Astrocyte (in vitro differentiated cells and primary cell): Measurements from ENCODE around the gene MMP12. TPM values are rescaled to one million over a fixed set of nuclear protein-coding genes. Genes with fewer than 3 reads are reported as not detected.

ENCODE experiments used
- DNase-seq: peaks from one replicate; pipeline ENCODE4 v3.0.0-alpha.2; 2010; ENCODE audit warnings: low read depth
- FAIRE-seq: peaks from 2 replicates; lab custom pipeline; 2011; peaks lifted over from hg19 to GRCh38; lab: Jason Lieb, UNC
- H2AFZ ChIP-seq: 2 replicates; pipeline ENCODE4 v1.6.0; 2012; ENCODE audit warnings: low read depth, low read length, inconsistent platforms
- H3K27ac ChIP-seq: 2 replicates; pipeline ENCODE4 v1.5.1; 2011; ENCODE audit warnings: low read depth, low read length, inconsistent platforms
- H3K27me3 ChIP-seq: 2 replicates; pipeline ENCODE4 v1.6.0; 2011; ENCODE audit warnings: low read length, inconsistent platforms; ENCODE audit not compliant: insufficient read depth
- H3K36me3 ChIP-seq: 2 replicates; pipeline ENCODE4 v1.5.1; 2011; ENCODE audit warnings: low read length, inconsistent platforms; ENCODE audit not compliant: insufficient read depth
- H3K4me1 ChIP-seq: 2 replicates; pipeline ENCODE4 v1.5.1; 2011; ENCODE audit warnings: low read length, inconsistent platforms; ENCODE audit not compliant: insufficient read depth
- H3K4me2 ChIP-seq: 2 replicates; pipeline ENCODE4 v1.6.0; 2012; ENCODE audit warnings: low read length, inconsistent platforms
- H3K4me3 ChIP-seq: 2 replicates; pipeline ENCODE4 v1.5.1; 2011; ENCODE audit warnings: low read depth, mild to moderate bottlenecking, low read length, inconsistent platforms; ENCODE audit not compliant: insufficient read depth
- H3K79me2 ChIP-seq: 2 replicates; pipeline ENCODE4 v1.6.0; 2012; ENCODE audit warnings: mild to moderate bottlenecking, low read length, inconsistent platforms; ENCODE audit not compliant: insufficient read depth
- H3K9ac ChIP-seq: 2 replicates; pipeline ENCODE4 v1.6.0; 2012; ENCODE audit warnings: mild to moderate bottlenecking, low read length, inconsistent platforms
- H3K9me3 ChIP-seq: 2 replicates; pipeline ENCODE4 v1.5.1; 2012; ENCODE audit warnings: low read depth, mild to moderate bottlenecking, low read length, inconsistent platforms; ENCODE audit not compliant: insufficient read depth
- H4K20me1 ChIP-seq: 2 replicates; pipeline ENCODE4 v1.6.0; 2012; ENCODE audit warnings: low read length, inconsistent platforms; ENCODE audit not compliant: insufficient read depth
- H3K27ac Mint-ChIP-seq: one replicate; pipeline ENCODE4 v1.8.0; 2021; ENCODE audit warnings: mild to moderate bottlenecking, mixed read lengths; ENCODE audit not compliant: unreplicated experiment
- H3K27me3 Mint-ChIP-seq: one replicate; pipeline ENCODE4 v1.8.0; 2021; ENCODE audit warnings: low read depth, mixed read lengths; ENCODE audit not compliant: unreplicated experiment
- H3K36me3 Mint-ChIP-seq: one replicate; pipeline ENCODE4 v1.8.0; 2021; ENCODE audit warnings: low read depth, mixed read lengths; ENCODE audit not compliant: unreplicated experiment
- H3K4me1 Mint-ChIP-seq: one replicate; pipeline ENCODE4 v1.8.0; 2021; ENCODE audit warnings: low read depth, mixed read lengths; ENCODE audit not compliant: unreplicated experiment
- H3K4me3 Mint-ChIP-seq: one replicate; pipeline ENCODE4 v1.8.0; 2021; ENCODE audit warnings: mild to moderate bottlenecking, moderate library complexity, mixed read lengths; ENCODE audit not compliant: unreplicated experiment
- H3K9me3 Mint-ChIP-seq: one replicate; pipeline ENCODE4 v1.8.0; 2021; ENCODE audit warnings: mild to moderate bottlenecking, mixed read lengths; ENCODE audit not compliant: unreplicated experiment
- CTCF ChIP-seq: IDR thresholded peaks from 2 replicates; pipeline ENCODE4 v1.5.1; 2011; ENCODE audit warnings: low read depth, mild to moderate bottlenecking, inconsistent platforms, low read length, moderate library complexity; ENCODE audit not compliant: insufficient read depth
- EZH2 ChIP-seq: IDR thresholded peaks from 2 replicates; pipeline ENCODE4 v1.6.1; 2012; ENCODE audit warnings: mild to moderate bottlenecking, low read length, inconsistent platforms; ENCODE audit not compliant: insufficient read depth
- total RNA-seq: library from RNA; stranded (reverse); gene quantifications from 2 replicates; pipeline ENCODE4 v1.2.1, GENCODE V29; 2021

Gene MMP12
- total RNA-seq, 1 donor from 2014 or later: not detected

DNA sequence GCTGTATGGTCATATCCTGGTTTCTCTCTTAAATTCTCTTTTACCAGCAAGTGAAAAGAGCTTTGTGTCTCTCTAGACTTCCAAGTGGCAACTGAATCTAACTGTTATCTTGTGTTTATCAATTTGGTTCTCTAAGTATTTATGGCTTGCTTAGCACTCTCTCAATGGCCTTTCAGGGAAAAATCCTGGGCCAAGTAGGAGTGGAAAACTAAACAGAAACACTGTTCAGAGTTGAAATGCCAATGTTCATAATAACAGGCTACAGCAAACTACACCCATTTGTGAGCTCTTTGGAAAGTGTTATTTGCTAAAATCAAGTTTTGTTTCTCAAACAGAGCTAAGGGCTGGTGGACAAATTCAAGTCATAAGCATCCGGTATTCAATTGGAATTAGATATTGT, 10.1 kb downstream of the MMP12 start:
- no peaks in the 10 kb centered on the region for H3K36me3 Mint-ChIP-seq
- no peaks in the 10 kb centered on the region for H3K9me3 ChIP-seq
- H3K9ac ChIP-seq: no peak overlapping the region
- peaks cover 2% of the 10 kb centered on the region for H3K27me3 Mint-ChIP-seq
- no peaks in the 10 kb centered on the region for H4K20me1 ChIP-seq
- no peak for FAIRE-seq
- no peaks in the 10 kb centered on the region for H3K4me1 ChIP-seq
- no peaks in the 10 kb centered on the region for H3K36me3 ChIP-seq
- no peaks in the 10 kb centered on the region for H3K9me3 Mint-ChIP-seq
- H3K27ac ChIP-seq: no peak overlapping the region
- no peak for DNase-seq
- no peak for TF ChIP-seq CTCF
- no peak for TF ChIP-seq EZH2
- no peak overlapping the region for H2AFZ ChIP-seq
- no peak overlapping the region for H3K4me3 ChIP-seq
- no peaks in the 10 kb centered on the region for H3K27me3 ChIP-seq
- no peak overlapping the region for H3K4me2 ChIP-seq
- H3K27ac Mint-ChIP-seq: no peak overlapping the region
- no peaks in the 10 kb centered on the region for H3K4me1 Mint-ChIP-seq
- H3K79me2 ChIP-seq: no peaks in the 10 kb centered on the region
- no peak overlapping the region for H3K4me3 Mint-ChIP-seq

DNA sequence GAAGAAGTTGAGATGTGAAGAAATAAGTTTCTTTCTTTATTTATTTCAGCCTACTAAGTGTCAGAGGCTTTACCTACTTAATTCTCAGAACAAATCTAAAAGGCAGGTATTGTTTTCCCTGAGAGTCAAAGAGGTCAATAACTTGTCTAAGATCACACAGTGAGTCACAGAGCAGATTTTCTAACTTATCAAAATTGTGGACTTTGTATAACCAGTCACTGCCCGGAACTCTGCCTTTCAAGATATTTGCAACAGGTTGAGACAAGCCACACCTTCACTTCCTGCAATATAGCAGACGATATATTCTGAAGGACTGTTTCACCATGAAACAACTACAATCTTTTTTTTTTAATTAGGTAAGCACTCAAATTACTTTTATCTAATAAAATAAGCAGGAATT, 20.8 kb downstream of the MMP12 start:
- H3K27ac ChIP-seq: no peak overlapping the region
- Mint-ChIP-seq H3K4me1 (peaks cover 10% of the 10 kb centered on the region), H3K27me3 (no peaks in the 10 kb centered on the region), H3K4me3 (no peak overlapping the region), H3K36me3 (no peaks in the 10 kb centered on the region), H3K27ac (no peak overlapping the region), H3K9me3 (peaks cover 2% of the 10 kb centered on the region)
- H3K27me3 ChIP-seq: no peaks in the 10 kb centered on the region
- TF ChIP-seq EZH2 (no peak), CTCF (no peak)
- no peak overlapping the region for H2AFZ ChIP-seq
- no peak overlapping the region for H3K4me2 ChIP-seq
- FAIRE-seq (no peak), DNase-seq (no peak)
- no peaks in the 10 kb centered on the region for H4K20me1 ChIP-seq
- no peak overlapping the region for H3K4me3 ChIP-seq
- no peaks in the 10 kb centered on the region for H3K4me1 ChIP-seq
- no peak overlapping the region for H3K9ac ChIP-seq
- H3K9me3 ChIP-seq: no peaks in the 10 kb centered on the region
- H3K36me3 ChIP-seq: no peaks in the 10 kb centered on the region
- H3K79me2 ChIP-seq: no peaks in the 10 kb centered on the region

GRCh38 chr11:102853055-102853454, 21.7 kb downstream of the MMP12 start:
- TF ChIP-seq CTCF (no peak), EZH2 (no peak)
- no peaks in the 10 kb centered on the region for H3K27me3 Mint-ChIP-seq
- Histone ChIP-seq H3K4me2 (no peak overlapping the region), H3K4me1 (no peaks in the 10 kb centered on the region), H4K20me1 (no peaks in the 10 kb centered on the region), H3K27ac (no peak overlapping the region), H3K27me3 (no peaks in the 10 kb centered on the region), H3K79me2 (no peaks in the 10 kb centered on the region), H2AFZ (no peak overlapping the region), H3K9ac (no peak overlapping the region), H3K9me3 (no peaks in the 10 kb centered on the region), H3K36me3 (no peaks in the 10 kb centered on the region), H3K4me3 (no peak overlapping the region)
- H3K4me1 Mint-ChIP-seq: peaks cover 10% of the 10 kb centered on the region
- peaks cover 2% of the 10 kb centered on the region for H3K9me3 Mint-ChIP-seq
- peak; percentile 23 for FAIRE-seq
- no peak for DNase-seq
- no peak overlapping the region for H3K4me3 Mint-ChIP-seq
- no peak overlapping the region for H3K27ac Mint-ChIP-seq
- no peaks in the 10 kb centered on the region for H3K36me3 Mint-ChIP-seq
